ENCODE measurements around the gene EVL.

DNA sequence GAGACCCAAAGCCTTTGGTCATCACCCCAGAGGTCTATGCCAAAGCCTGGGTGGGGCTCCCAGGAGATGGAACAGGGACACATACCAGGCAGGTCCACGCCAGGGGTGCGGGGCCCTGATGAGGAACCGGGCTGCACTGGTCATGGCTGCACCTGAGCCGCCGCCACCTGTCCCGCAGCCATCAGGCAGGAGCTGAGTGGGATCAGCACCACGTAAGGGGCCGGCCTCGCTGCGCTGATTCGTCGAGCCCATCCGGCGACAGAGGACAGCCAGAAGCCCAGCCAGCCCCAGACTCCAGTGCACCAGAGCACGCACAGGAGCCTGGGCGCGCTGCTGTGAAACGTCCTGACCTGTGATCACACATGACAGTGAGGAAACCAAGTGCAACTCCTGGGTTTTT, 78.3 kb downstream of the EVL start:
- no peak for TF ChIP-seq POLR2A (IDR thresholded peaks at IDR 0.05; ENCODE audit: extremely low read depth, insufficient read length)
- TF ChIP-seq, protein P1, sequence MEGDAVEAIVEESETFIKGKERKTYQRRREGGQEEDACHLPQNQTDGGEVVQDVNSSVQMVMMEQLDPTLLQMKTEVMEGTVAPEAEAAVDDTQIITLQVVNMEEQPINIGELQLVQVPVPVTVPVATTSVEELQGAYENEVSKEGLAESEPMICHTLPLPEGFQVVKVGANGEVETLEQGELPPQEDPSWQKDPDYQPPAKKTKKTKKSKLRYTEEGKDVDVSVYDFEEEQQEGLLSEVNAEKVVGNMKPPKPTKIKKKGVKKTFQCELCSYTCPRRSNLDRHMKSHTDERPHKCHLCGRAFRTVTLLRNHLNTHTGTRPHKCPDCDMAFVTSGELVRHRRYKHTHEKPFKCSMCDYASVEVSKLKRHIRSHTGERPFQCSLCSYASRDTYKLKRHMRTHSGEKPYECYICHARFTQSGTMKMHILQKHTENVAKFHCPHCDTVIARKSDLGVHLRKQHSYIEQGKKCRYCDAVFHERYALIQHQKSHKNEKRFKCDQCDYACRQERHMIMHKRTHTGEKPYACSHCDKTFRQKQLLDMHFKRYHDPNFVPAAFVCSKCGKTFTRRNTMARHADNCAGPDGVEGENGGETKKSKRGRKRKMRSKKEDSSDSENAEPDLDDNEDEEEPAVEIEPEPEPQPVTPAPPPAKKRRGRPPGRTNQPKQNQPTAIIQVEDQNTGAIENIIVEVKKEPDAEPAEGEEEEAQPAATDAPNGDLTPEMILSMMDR (IDR thresholded peaks at IDR 0.05; ENCODE audit: low read depth, low read length): no peak
- TF ChIP-seq MYC (IDR thresholded peaks at IDR 0.05; ENCODE audit: low read depth, low read length): no peak
